ENCODE results near the gene ERBB4. TPM values are rescaled to one million over a fixed set of nuclear protein-coding genes. Genes with fewer than 3 reads are reported as not detected.

The ERBB4 gene
- total RNA-seq, 1 donor: 5.8 TPM

DNA sequence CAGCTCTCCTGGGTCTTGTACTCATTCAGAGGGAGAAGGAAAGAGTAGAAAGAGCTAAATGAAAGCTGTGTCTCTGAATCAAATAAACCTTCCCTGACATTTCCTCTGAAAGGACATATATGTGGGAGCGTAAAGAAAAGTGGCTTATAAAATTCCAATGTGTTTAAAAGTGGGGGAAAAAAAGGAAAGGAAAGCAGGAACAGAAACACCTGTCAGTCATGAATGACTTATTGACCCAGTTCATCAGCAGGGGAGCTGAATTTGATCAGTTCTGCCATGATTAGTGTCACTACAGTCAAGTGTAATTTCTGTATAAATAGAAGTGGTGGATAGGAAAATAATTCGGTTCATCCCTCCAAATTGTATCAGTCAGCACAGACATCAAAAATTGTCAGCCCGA is 382.5 kb downstream of the ERBB4 start:
- H3K4me3 ChIP-seq (ENCODE audit: low read depth, low read length): no peak overlapping the region
- DNase-seq (ENCODE audit: low read depth): no peak
- TF ChIP-seq, protein P1, sequence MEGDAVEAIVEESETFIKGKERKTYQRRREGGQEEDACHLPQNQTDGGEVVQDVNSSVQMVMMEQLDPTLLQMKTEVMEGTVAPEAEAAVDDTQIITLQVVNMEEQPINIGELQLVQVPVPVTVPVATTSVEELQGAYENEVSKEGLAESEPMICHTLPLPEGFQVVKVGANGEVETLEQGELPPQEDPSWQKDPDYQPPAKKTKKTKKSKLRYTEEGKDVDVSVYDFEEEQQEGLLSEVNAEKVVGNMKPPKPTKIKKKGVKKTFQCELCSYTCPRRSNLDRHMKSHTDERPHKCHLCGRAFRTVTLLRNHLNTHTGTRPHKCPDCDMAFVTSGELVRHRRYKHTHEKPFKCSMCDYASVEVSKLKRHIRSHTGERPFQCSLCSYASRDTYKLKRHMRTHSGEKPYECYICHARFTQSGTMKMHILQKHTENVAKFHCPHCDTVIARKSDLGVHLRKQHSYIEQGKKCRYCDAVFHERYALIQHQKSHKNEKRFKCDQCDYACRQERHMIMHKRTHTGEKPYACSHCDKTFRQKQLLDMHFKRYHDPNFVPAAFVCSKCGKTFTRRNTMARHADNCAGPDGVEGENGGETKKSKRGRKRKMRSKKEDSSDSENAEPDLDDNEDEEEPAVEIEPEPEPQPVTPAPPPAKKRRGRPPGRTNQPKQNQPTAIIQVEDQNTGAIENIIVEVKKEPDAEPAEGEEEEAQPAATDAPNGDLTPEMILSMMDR (IDR thresholded peaks at IDR 0.05; ENCODE audit: insufficient read depth, low read length): no peak

DNA sequence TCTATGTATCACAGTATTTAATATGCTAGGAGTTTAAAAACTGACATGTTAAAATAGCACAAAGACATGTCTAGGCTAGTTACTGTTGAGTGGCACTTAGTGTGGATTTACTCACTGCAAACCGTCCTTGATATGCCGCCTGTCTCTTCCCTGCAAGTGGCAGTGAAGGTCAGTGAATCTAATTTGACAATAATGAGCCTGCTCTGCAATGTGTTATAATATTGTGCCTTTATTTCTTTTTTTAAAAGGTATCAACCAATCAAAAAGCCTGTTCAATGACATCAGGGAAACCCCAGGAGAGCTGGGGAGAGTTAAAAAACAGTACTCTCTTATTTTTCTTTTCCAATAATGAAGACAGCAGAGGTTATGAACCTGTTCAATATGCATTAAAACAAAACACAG is 384.1 kb downstream of the ERBB4 start:
- no peak for DNase-seq (ENCODE audit: low read depth)
- TF ChIP-seq, protein P1 (IDR thresholded peaks at IDR 0.05; ENCODE audit: insufficient read depth, low read length): no peak
- H3K4me3 ChIP-seq (ENCODE audit: low read depth, low read length): no peak overlapping the region

DNA sequence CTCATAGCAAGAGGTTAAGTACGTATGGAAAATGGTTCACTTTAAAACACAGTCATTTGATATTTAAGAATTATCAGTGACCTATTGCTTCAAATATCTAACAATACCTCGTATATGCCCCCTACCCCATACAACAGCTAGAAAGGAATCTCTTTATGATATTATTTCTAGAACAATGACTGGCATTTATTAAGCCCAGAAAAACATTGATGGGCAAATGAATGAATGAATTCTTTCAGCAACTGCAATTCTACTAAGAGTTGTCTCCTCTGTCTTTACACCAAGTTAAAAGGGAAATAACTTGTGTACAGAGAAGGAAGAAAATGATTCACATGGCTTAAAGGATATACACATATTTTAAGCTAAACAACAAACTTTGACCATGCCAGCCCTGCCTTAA is 384.7 kb downstream of the ERBB4 start:
- DNase-seq (ENCODE audit: low read depth): no peak
- no peak overlapping the region for H3K4me3 ChIP-seq (ENCODE audit: low read depth, low read length)
- TF ChIP-seq, protein P1 (IDR thresholded peaks at IDR 0.05; ENCODE audit: insufficient read depth, low read length): no peak

DNA sequence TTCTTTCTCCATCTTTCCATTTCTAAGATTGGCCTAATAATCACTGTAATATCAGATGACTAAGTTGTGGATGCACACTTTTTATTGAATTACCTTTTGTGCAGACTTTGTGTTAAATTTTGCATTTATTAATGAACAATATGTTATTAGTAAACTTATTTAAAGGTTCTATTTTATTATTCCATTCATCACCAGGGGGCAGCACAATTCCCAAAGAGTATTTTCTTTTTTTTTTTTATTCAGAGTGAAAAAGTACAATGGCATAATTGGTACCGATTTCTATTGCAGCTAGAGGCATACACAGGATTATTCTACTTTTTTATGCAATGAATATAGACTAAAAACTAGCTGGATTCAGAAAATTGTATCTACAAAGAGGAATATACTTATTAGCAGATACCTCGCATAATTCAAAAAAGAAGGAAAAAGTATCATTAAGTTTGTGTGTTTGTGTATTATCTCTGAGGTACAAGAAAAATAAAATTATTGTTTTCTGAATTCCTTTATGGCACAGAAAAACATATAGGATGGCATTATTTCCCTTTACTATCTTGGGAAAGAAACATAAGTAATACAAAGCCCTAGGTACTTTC is 390.6 kb downstream of the ERBB4 start:
- H3K4me3 ChIP-seq (ENCODE audit: low read depth, low read length): no peak overlapping the region
- TF ChIP-seq, protein P1 (IDR thresholded peaks at IDR 0.05; ENCODE audit: insufficient read depth, low read length): peak; percentile 39
- peak; percentile 47 for DNase-seq (ENCODE audit: low read depth)

DNA sequence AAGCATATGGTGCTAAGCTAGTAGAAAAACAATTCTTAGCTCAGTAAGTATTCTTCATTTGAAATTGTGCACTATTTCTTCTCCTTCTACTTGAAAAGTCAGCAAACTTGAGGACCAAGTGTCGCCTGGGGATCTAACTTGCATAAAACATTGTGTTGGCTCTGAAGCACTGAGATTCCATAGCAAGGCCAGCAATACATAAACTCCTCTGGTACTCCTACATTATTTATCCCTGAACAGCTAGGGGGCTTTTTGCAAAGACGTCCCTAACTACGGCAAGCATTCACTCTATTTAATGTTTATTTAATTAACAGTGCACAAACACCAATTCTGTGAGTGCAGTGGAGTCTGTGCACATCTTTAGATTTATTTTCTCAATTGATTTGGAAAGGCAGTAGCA is 392.2 kb downstream of the ERBB4 start:
- H3K4me3 ChIP-seq (ENCODE audit: low read depth, low read length): no peak overlapping the region
- DNase-seq (ENCODE audit: low read depth): no peak
- TF ChIP-seq, protein P1 (IDR thresholded peaks at IDR 0.05; ENCODE audit: insufficient read depth, low read length): no peak

DNA sequence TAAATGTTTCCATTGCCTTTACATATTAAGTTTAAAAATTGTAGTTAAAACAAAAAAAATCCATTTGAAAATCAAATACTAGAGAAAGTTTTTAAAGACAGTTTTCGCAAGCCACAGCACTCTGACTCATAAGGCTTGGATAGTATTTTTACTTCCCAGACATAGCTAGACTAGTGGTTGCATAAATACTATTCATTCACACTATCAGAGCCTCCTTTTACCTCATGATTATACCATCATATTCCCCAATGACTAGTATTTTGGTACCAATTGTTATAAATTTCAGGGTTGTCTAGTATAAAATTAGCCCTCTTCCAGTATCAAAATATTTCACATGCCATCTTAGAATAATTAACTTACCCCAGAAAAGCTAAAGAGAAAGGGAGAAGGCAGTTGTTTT is 393.5 kb downstream of the ERBB4 start:
- TF ChIP-seq, protein P1 (IDR thresholded peaks at IDR 0.05; ENCODE audit: insufficient read depth, low read length): no peak
- H3K4me3 ChIP-seq (ENCODE audit: low read depth, low read length): no peak overlapping the region
- DNase-seq (ENCODE audit: low read depth): peak; percentile 74

DNA sequence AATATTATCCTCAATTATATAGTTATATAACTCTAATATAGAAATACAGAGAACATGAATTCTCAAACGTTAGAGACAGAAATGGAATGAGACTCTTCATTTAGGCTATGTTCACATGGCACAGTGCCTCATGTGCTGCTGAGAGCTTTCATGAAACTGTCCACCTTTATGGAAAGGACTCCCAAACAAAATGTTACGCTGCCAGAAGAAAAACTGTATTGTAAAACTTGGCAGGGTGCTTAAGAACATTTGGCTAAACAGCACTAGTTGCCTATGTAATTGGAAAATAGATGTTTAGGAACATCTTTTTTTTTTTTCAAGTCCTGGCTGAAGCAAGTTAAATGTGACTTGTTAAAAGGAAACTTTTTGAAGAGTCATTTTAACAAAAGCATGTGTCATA is 396.0 kb downstream of the ERBB4 start:
- no peak overlapping the region for H3K4me3 ChIP-seq (ENCODE audit: low read depth, low read length)
- DNase-seq (ENCODE audit: low read depth): no peak
- TF ChIP-seq, protein P1 (IDR thresholded peaks at IDR 0.05; ENCODE audit: insufficient read depth, low read length): no peak

All from fibroblast of the aortic adventitia (primary cell).